T-helper 1 cell treated with Interleukin-12 subunit alpha and Interleukin-12 subunit beta and Interleukin-4 antibody, amounts not matched to agents 30 ng/mL and 1 ng/mL, for 36 hours (primary cell): ENCODE results near the gene PMEPA1. TPM values are rescaled to one million over a fixed set of nuclear protein-coding genes. Genes with fewer than 3 reads are reported as not detected.

ENCODE experiments used
- intact Hi-C: fragments of 100-400 bp; cut with micrococcal nuclease; formaldehyde crosslinking; loops from one replicate; pipeline ENCODE4 v1.15.1; 2024
- total RNA-seq: library from RNA; stranded (reverse); gene quantifications from 2 replicates; pipeline ENCODE4 v1.2.3, GENCODE V29; 2022

Gene PMEPA1, protein sequence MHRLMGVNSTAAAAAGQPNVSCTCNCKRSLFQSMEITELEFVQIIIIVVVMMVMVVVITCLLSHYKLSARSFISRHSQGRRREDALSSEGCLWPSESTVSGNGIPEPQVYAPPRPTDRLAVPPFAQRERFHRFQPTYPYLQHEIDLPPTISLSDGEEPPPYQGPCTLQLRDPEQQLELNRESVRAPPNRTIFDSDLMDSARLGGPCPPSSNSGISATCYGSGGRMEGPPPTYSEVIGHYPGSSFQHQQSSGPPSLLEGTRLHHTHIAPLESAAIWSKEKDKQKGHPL
- total RNA-seq = 0.47 TPM in 1 of 2 replicates, not detected in the other

DNA sequence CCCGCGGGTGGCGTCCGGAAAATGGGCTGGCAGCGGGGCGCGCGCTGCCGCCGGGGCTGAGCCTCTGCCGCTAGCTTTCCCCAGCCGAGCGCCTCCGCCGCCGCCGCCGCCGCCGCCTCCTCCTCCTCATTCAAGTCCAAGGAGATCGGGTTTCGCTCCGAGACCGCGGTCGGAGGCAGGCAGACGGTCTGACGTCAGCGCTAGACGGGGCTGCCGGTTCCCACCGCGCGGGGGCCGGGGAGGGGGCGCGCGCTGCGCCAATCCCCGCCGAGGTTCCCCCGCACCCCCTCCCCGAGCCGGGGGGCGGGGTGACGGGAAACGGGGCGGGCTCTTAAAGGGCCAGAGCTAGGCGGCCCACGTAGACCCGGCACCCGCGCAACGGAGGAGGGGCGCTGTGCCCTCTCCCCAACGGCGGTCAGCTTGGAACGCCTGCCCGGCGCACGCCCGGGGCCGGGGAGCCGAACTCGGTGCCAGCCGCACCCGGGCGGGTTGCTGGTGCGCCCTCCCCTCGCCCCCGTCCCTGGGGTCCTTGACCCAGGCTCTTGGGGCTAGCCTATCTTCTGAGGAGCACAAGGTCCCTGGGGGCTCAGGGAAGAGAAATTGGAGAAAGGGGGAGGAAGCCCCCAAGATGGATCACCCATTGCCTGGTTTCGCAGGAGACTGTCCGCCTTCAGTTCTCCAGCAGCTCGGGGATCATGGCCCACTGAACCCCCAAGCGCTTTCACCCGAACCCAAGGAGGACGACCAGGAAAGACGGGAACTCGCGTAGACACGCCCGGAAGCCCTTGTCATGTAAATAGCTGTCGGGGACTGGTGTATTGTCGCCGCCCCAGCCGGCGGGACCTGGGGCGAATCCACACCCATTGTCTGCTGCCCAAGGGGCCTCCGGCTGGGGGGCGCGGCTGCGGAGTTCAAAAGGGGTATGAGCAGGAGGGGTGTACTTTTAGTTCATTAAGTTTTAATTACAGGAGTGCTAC lies at the start of gene PMEPA1:
Gene PMEPA1, minus strand, starts transcription at position 193 of the 977 bp plus-strand sequence. CDS start 433 bp downstream, outside the sequence.
- intact Hi-C loops = loop anchor here (1.0 to 10.0 kb wide), 7 partner anchors 8 to 1351 kb away; partner anchors contain the start of genes FAM210B, RAE1, RBM38 and STX16

DNA sequence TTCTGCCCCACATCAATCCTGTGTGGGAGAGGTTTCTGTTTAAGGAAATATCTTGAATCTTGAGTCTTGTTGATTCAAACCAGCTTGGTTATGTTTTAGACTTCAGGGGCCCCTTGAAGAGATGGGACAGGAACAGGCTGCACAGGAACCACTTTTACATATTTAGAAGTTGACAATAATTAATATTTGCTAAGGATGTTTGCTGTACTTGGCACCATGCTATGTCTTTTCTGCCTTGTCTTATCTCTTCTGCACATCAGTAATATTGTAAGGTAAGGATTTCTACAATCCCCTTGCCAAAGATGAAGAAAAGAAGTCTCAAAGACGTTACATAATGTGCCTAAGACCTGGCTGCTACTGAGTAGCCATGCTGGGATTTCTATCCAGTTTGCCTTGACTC lies 48.0 kb upstream of the PMEPA1 start:
- intact Hi-C loops = no loop called here

DNA sequence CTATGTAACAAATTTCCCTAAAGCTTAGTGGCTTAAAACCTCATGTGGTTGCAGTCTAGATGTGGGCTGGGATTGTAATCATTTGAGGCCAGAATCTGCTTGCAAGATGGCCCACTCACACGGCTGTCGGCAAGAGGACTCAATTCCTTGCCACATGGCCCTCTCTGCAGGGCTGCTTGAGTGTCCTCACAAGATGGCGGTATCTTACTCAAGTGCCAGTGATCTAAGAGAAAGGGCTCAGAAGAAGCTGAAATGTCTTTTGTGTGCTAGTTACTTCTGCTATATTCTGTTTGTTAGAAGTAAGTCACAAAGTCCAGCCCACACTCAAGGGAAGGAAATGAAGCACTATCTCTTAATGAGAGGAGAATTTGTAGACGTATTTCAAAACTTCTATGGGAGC lies 47.1 kb upstream of the PMEPA1 start:
- intact Hi-C loops = no loop called here

DNA sequence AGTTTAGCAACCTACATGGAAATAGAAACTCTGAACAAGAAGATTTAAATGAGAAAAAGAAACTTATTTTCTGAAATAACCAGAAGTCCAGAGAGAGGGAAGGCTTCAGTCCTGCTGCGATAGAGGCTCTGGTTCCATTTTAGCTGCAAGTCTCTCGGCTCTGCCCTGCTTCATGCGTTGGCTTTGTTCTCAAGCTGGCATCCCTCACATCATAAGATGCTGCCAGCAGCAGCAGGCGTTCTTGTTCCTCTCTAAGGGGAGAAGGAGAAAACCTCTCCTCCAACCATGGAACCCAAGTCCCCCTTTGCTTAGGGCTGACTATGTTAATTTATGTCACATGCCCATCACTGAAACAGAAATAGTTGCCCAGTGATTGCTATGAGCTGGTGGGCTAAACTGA lies 46.4 kb upstream of the PMEPA1 start:
- intact Hi-C loops = no loop called here

DNA sequence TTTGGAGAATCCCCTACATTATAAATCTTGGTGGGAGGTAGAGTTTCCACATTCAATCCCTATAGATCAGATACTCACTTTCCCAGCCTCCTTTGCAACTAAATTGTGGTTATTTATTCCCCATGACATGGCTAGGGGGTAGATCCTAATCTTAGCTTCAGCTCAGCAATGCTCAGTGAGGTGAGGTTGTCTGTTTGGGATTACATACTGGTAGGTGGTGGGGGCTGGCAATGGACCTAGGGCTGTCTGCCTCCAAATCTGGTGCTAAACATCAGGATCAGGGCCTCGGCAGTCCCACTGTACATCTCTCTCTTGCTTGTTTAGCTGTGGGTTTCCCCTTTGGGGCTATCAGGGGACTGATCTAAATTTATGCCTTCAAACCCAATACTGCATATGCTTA lies 45.8 kb upstream of the PMEPA1 start:
- intact Hi-C loops = no loop called here

DNA sequence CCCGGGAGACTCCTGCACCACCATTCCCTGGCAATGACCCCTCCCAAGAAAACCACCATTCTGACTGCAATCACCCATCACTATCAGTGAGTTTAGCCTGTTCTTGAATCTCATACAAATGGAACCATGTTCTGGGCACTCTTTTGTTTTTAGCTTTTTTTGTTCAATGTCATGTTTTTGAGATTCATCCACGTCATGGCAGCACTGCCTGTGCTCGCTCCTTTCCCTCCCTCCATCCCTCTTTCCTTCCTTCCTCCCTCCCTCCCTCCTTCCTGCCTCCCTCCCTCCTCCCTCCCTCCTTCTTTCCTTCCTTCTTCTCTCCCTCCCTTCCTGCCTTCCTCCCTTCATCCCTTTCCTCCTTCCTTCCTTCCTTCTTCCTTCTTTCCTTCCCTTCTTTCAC lies 44.4 kb upstream of the PMEPA1 start:
- intact Hi-C loops = no loop called here

DNA sequence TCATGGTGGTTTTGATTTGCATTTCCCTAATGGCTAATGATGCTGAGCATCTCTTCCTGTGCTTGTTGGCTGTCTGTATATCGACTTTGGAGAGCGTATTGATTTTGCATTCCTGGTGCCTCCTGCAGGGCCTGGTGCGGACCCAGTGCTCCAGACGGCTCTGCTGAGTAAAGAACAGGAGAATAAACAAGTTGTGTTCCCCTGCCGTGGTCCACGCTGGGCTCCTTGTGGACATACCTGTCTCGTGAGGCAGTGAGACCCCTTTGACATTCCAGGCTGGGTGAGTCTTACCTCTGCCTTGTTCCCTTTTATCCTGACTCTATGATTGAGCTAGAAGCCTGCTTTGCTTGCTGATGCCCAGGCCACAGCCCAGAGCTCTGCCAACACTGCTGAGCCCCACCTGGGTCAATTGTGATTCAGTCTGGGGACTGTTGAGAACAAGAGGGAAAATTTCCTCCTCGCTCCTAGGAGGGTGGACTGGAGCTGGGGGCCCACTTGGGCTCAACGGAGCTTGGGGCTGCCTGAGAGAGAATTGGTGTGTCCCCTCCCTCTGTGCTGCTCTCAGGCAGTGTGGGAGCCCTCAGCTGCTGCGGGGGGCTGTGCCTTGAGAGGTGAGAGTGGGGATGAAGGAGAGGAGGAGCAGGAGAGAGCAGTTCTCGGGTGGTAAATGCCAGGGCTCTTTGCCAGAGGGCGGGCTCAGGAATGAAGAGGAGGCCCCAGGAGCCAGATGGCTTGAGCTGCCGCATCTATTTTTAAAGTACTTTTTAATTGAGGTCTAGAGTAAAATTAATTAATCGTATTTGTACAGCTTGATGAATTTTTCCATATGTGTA lies 43.7 kb upstream of the PMEPA1 start:
- intact Hi-C loops = no loop called here

DNA sequence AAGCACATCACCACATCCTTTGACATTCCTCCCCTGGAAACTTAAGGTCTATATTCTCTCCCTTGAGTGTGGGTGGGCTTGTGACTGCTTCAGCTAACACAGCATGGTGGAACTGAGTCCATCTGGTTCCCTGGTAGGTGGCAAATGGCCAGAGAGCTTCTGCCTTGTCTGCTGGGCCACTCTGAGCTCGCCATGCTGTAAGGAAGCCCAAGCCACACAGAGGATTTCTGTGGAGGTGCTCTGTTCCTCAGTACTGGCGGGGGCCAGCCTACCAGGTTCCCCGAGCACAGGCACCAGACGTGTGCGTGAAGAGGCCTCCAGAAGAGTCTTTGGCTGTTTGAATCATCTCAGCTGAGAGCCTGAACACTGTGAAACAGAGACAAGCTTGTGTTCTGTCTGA lies 41.6 kb upstream of the PMEPA1 start:
- intact Hi-C loops = no loop called here

DNA sequence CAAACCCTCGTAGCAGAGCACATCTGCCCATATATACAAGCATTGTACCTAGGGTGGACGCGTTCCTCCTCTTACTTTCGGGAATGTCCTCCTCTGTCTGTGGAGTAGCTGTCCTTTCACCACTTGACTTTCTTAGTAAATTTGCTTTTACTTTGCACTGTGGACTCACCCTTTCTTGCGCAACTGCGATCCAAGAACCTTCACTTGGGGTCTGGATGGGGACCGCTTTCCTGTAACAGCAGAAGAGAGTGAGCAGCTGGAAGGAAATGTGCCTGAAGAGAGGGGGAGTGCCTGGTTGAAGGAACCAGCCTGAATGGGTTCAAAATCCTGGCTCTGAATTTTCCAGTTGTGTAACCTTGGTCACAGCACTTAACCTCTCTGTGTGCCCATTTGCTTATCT lies 40.1 kb upstream of the PMEPA1 start:
- intact Hi-C loops = no loop called here

DNA sequence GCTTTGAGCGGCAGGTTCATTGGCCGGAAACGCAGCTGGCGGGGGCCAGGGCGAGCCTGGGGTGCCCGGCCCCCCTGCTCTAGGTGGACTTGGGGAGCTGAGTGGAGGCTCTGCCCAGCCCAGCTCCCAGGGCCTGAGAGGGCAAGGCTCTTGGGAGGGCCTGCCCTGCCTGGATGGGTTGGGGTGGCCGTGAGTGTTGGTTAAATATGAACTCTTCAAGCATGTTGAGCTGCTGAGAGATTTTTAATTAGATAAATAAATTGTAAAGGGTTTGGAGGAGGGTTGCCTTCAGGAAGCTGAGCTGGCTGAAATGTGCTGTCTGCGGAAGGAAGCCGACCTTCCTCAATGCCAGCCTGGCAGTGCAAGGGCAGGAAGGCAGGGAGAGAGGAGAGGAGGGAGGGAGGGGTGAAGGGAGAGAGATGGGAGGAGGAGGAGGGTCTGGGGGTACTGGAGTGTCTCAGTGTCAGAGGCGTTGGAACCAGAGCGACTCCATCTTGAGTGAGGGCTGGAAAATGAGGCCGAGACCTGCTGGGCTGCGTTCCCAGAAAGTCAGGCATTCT lies 39.4 kb upstream of the PMEPA1 start:
- intact Hi-C loops = no loop called here

DNA sequence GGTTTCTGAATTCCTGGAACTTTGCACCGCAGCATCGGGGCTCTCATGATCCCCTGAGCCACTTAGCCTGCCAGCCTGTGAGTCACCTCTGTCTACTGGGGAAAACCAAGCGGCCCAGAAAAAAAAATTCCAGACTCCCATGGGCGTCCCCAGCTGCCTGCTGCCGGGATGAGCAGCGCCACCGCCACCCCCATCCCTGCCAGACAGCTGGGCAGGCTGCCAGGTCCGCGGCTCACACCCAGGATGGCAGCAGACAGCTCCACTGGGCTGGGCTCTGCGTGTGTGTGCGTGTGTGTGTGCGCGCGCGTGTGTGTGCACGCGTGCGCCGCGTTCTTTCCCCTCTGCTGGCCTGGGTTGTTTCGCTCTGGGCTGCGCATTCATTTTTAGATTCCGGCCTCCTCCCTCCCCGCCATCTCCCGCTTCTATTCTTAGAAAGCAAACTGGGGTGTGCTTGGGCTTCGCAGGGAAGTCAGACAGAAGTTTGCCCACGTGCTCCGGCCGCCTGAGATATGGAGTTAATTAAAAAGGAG lies 38.9 kb upstream of the PMEPA1 start:
- intact Hi-C loops = no loop called here

DNA sequence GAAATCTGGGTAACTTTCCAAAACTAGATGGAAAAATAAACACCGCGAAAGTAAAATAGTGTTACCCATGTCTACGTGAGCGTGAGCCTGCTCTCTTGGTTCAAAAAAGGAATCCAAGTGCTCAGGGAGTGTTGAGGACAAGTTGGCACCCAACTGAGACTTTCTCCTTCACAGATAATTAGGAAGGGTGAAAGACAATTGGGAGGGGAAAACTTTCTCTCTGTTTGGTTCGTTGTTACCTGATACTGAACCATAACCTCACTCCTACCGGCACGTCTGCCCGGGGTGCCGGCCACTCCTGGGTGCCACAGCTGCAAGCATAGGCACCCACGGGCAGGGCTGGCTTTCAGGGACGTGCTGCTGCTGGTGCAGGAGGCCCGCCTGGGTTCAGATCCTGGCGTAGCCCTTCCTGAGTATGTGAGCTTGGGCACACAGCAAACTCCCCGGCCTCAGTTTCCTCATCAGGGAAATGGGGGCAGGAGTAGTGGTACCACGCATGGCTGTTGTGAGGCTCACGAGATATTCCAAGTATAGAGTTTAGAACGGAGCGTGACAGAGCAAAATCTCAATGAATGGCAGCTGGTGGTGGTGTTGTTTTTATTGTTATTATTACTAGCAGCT lies 38.2 kb upstream of the PMEPA1 start:
- intact Hi-C loops = no loop called here

DNA sequence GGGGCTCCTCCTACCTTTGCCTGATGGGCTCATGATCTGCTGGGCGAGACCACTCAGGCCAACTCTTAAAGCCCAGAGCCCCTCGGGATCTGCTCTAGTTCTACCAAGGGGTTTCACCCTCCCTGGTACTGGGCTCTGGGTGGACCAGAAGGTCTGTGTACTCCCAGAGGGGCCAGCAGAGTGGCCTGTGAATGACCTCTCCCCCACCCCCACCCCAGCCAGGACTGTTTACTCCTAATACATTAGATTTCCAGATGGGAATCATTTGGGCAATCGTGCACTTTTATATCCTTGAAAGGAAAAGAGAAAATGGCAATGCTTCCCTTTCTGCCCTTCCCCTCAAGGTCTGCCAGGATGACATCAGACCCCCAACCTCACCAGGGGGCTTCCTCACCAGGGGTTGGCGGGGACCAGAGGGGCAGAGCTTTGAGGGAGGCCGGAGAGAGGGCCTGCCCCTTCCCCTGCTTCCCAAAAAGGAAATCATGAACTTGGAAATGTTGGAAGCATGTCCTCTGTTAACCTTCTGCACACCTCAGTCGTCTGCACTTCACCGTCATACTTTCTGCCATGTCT lies 37.1 kb upstream of the PMEPA1 start:
- intact Hi-C loops = no loop called here

DNA sequence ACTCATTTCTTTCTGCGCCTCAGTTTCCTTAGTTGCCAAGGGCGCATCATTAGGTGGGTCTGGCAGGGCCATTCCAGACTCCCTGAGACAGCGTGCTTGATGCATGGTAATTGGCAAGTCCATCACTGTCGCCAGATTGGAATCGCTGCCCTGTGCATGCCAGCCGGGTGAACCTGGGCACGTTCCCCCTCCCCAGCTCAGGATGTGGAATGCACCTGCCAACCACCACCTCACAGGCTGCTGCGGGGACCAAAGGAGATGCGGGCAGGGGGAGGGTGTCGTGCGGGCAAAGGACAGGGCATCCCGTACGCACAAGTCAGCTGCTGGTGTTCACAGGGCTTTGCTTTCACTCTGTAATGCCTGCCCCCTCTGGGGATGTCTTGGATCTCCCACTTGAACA lies 36.4 kb upstream of the PMEPA1 start:
- intact Hi-C loops = no loop called here

DNA sequence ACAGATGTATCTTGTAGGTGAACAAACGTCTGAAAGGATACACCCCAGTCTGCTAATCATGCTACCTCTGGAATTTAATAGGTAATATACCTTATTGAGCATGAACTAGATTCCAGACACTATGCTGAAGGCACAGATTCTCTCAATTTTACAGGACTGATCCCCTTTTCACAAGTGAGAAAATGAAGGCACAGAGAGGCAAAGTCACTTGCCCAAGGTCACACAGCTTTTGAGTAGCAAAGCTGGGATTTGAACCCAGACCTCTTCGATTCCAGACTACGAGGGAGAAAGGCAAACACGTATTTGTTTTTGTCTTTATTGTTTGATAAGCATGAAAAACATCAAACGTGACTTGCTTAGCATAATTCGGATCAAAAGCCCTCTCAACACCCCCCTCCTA lies 34.4 kb upstream of the PMEPA1 start:
- intact Hi-C loops = no loop called here

DNA sequence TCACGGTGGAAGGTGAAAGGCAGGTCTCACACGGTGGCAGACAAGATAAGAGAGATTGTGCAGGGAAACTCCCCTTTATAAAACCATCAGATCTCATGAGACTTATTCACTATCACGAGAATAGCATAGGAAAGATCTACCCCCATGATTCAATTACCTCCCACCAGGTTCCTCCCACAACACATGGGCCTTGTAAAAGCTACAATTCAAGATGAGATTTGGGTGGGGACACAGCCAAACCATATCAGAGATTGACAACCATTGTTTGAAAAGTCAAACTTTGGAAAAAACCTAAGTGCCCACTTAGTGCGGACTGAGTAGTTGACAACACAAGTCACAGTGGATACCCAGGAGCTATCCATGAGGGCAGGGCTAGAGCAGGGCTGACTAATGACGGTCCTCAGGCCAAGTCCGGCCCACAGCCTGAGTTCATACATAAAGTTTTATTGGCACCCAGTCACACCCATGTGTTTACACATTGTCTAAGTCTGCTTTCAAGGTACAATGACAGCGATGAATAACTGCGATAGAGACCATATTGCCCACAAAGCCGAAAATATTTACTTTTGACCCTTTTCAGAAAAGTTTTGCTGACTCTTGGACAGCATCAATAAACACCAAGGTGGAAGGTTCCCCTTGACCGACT lies 33.8 kb upstream of the PMEPA1 start:
- intact Hi-C loops = no loop called here

DNA sequence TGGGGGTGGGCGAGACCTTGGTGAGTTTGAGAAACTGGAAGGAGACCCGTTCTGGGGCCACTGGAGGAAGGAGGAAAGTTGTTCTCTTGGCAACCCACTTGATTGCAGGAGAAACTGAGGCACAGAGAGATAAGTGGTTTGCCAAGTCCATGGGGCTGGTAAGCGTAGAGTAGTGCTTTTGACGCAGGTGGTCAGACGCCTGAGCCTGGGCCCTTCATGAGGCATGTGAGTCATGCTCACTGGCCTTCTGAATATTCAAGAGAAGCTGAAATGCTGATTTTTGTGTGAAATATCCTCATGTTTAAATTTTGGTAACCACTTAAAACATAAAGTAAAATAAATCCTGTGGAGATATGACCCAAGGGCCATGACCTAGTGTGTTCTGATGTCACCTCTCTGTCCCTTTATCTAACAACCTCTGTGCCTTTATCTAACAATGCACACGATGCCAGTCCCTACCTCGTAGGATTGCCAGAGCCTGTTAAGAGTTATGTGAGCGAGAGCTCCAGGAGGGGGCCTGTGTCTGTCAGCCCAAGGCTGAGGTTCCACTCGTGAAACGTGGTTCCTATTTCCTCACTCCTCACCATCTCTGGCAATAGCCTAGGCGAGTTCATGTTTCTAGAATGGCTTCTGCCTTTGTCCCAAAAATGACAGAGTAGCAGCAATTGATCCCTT lies 32.8 kb upstream of the PMEPA1 start:
- intact Hi-C loops = no loop called here

DNA sequence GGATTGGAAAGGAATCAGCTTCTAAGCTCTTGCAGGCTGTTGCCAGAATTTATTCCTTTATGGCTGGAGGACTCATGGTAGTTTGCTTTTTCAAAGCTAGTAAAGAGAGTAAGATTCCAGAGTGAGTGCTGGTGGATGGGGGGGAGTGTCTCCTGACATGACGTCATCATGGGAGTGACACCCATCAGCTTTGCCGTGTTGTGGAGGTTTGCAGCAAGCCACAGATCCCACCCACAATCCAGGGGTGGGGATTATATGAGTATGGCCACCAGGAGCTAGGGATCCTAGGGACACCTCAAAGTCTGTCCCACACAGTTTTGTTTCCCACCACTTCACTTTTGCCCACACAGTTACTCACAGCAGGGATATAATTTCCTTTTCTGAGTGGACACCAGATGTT lies 28.7 kb upstream of the PMEPA1 start:
- intact Hi-C loops = no loop called here

DNA sequence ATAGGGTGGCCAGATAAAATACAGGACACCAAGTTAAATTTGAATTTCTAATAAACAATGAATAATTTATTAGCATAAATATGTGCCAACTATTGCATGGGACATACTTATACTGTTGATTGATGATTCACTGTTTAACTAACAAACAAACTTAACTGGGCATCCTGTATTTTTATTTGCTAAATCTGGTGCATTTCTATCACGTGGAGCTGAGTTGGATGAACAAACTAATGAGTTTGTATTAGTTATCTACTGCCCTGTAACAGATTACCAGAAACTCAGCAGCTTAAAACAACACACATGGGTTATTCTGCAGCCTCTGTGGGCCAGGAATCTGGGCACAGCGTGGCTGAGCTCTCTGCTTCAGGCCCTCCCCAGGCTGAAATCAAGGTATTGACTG lies 28.2 kb upstream of the PMEPA1 start:
- intact Hi-C loops = no loop called here
